WERI-Rb-1 (cell line): ENCODE measurements around the gene WDR11.
A peak's percentile ranks its signal among the peaks of the same experiment; 100 is the strongest.

Experiments
- DNase-seq: peaks from one replicate; pipeline ENCODE4 v3.0.0-alpha.2; 2020
- H3K27ac ChIP-seq: fragments of 250-450 bp; sonication (Bioruptor Pico); 2 replicates; pipeline ENCODE4 v1.5.1; 2020; ENCODE audit warnings: mild to moderate bottlenecking, moderate library complexity
- H3K27me3 ChIP-seq: fragments of 250-450 bp; sonication (Bioruptor Pico); 2 replicates; pipeline ENCODE4 v1.5.1; 2021; ENCODE audit warnings: mild to moderate bottlenecking, low read depth, moderate library complexity; ENCODE audit not compliant: insufficient read depth, severe bottlenecking
- H3K36me3 ChIP-seq: fragments of 250-450 bp; sonication (Bioruptor Pico); 2 replicates; pipeline ENCODE4 v1.5.1; 2020; ENCODE audit warnings: mild to moderate bottlenecking, moderate library complexity
- H3K4me3 ChIP-seq: 2 replicates; pipeline ENCODE4 v1.5.1; 2011; ENCODE audit warnings: low read depth, mild to moderate bottlenecking, control low read depth, low read length
- H3K9me3 ChIP-seq: fragments of 250-450 bp; sonication (Bioruptor Pico); 2 replicates; pipeline ENCODE4 v1.5.1; 2021; ENCODE audit warnings: mild to moderate bottlenecking, moderate library complexity; ENCODE audit not compliant: severe bottlenecking
- CTCF ChIP-seq: IDR thresholded peaks from 2 replicates; pipeline ENCODE4 v1.5.1; 2011; ENCODE audit warnings: low read depth, mild to moderate bottlenecking, control low read depth, inconsistent platforms, low read length

Gene WDR11

GRCh38 chr10:120810298-120810697 lies 40.9 kb upstream of the WDR11 start:
- DNase-seq, result no peak
- H3K27ac ChIP-seq, result no peak overlapping the region

GRCh38 chr10:120813085-120813484 lies 38.1 kb upstream of the WDR11 start:
- DNase-seq, result no peak
- Histone ChIP-seq H3K9me3 (no peaks in the 10 kb centered on the region), H3K27ac (no peak overlapping the region), H3K4me3 (no peak overlapping the region), H3K36me3 (no peaks in the 10 kb centered on the region), H3K27me3 (no peaks in the 10 kb centered on the region)
- TF ChIP-seq CTCF, result no peak

More at GRCh38 chr10:120810298-120810697, 40.9 kb upstream of the WDR11 start:
- no peak for TF ChIP-seq CTCF
- Histone ChIP-seq H3K27me3 (no peaks in the 10 kb centered on the region), H3K9me3 (no peaks in the 10 kb centered on the region), H3K36me3 (no peaks in the 10 kb centered on the region), H3K4me3 (no peak overlapping the region)

- H3K36me3 ChIP-seq, result no peaks in the 10 kb centered on the region
- DNase-seq, result no peak
- H3K27me3 ChIP-seq, result no peaks in the 10 kb centered on the region
- TF ChIP-seq CTCF, result no peak
- no peak overlapping the region for H3K4me3 ChIP-seq
- no peaks in the 10 kb centered on the region for H3K9me3 ChIP-seq
- H3K27ac ChIP-seq, result no peak overlapping the region
Measured at GRCh38 chr10:120818301-120818700, 32.9 kb upstream of the WDR11 start.

- Histone ChIP-seq H3K27me3 (no peaks in the 10 kb centered on the region), H3K9me3 (no peaks in the 10 kb centered on the region), H3K27ac (no peak overlapping the region), H3K4me3 (no peak overlapping the region), H3K36me3 (no peaks in the 10 kb centered on the region)
- DNase-seq, result no peak
- TF ChIP-seq CTCF, result no peak
Measured at GRCh38 chr10:120819366-120819765, 31.8 kb upstream of the WDR11 start.

- TF ChIP-seq CTCF, result no peak
- H3K4me3 ChIP-seq, result no peak overlapping the region
- DNase-seq, result no peak
Measured at GRCh38 chr10:120823266-120823665, 27.9 kb upstream of the WDR11 start.

GRCh38 chr10:120824881-120825309 lies 26.3 kb upstream of the WDR11 start:
- DNase-seq, result peak; percentile 65
- Histone ChIP-seq H3K36me3 (no peaks in the 10 kb centered on the region), H3K9me3 (no peaks in the 10 kb centered on the region), H3K27ac (no peak overlapping the region), H3K4me3 (no peak overlapping the region), H3K27me3 (no peaks in the 10 kb centered on the region)
- peak; percentile 85 for TF ChIP-seq CTCF

More at GRCh38 chr10:120823266-120823665, 27.9 kb upstream of the WDR11 start:
- Histone ChIP-seq H3K9me3 (no peaks in the 10 kb centered on the region), H3K27me3 (no peaks in the 10 kb centered on the region), H3K27ac (no peak overlapping the region), H3K36me3 (no peaks in the 10 kb centered on the region)
